NCI-H748 treated with DMSO at 0.1 percent for 48 hours (cell line): ENCODE data around the gene PLOD3.
"Not testable (repeated sequence)": the region's sequence is repeated elsewhere in the genome, so short reads cannot be mapped to it uniquely, and the experiment has no call there.

ENCODE experiments used
- DNase-seq: peaks from one replicate; lab custom pipeline; 2025; lab: John Stamatoyannopoulos, UW

Gene PLOD3

GRCh38 chr7:101212014-101212413, 5.4 kb downstream of the PLOD3 start:
- no peak for DNase-seq

- no peak for DNase-seq
Observed at GRCh38 chr7:101211501-101211900, 5.9 kb downstream of the PLOD3 start.

- DNase-seq: no peak
Observed at GRCh38 chr7:101210143-101210542, 7.2 kb downstream of the PLOD3 start.

GRCh38 chr7:101208794-101209193, 8.6 kb downstream of the PLOD3 start:
- no peak for DNase-seq

- no peak for DNase-seq
Observed at GRCh38 chr7:101207459-101207858, 9.9 kb downstream of the PLOD3 start.

- DNase-seq: no peak
Observed at GRCh38 chr7:101206665-101207042, 10.7 kb downstream of the PLOD3 start.

GRCh38 chr7:101205901-101206664, 11.3 kb downstream of the PLOD3 start:
- DNase-seq: no peak

GRCh38 chr7:101203740-101204738, 13.3 kb downstream of the PLOD3 start:
- not testable (repeated sequence) for DNase-seq

GRCh38 chr7:101202603-101202918, 14.8 kb downstream of the PLOD3 start:
- DNase-seq: no peak

GRCh38 chr7:101201695-101202602, 15.4 kb downstream of the PLOD3 start:
- DNase-seq: no peak

- no peak for DNase-seq
Observed at GRCh38 chr7:101200862-101201599, 16.4 kb downstream of the PLOD3 start, which contains the start of gene MOGAT3. TSS of gene MOGAT3 (minus strand) at chr7:101201036. CDS start at chr7:101200854, 182 bp downstream.

- DNase-seq: no peak
Observed at GRCh38 chr7:101200504-101200861, 16.9 kb downstream of the PLOD3 start.

- DNase-seq: not testable (repeated sequence)
Observed at GRCh38 chr7:101199522-101199921, 17.9 kb downstream of the PLOD3 start.

GRCh38 chr7:101198476-101198875, 18.9 kb downstream of the PLOD3 start:
- no peak for DNase-seq

GRCh38 chr7:101197991-101198390, 19.4 kb downstream of the PLOD3 start:
- DNase-seq: no peak

- no peak for DNase-seq
Observed at GRCh38 chr7:101195884-101196283, 21.5 kb downstream of the PLOD3 start.

- DNase-seq: no peak
Observed at GRCh38 chr7:101189109-101189508, 28.3 kb downstream of the PLOD3 start.

GRCh38 chr7:101186844-101187428, 30.4 kb downstream of the PLOD3 start:
- no peak for DNase-seq

GRCh38 chr7:101186194-101186593, 31.2 kb downstream of the PLOD3 start:
- DNase-seq: no peak

GRCh38 chr7:101185258-101185839, 32.0 kb downstream of the PLOD3 start:
- no peak for DNase-seq
